IPS-18a (cell line): ENCODE measurements around the gene DPAGT1.

ENCODE experiments used
- H3K27ac ChIP-seq: one replicate; pipeline ENCODE4 v1.5.1; 2013; ENCODE audit warnings: low read length
- H3K27me3 ChIP-seq: one replicate; pipeline ENCODE4 v1.6.1; 2013; ENCODE audit warnings: mild to moderate bottlenecking, low read length; ENCODE audit not compliant: control insufficient read depth, insufficient read depth
- H3K36me3 ChIP-seq: one replicate; pipeline ENCODE4 v1.6.1; 2013; ENCODE audit warnings: low read depth, low read length; ENCODE audit not compliant: control insufficient read depth
- H3K4me1 ChIP-seq: one replicate; pipeline ENCODE4 v1.6.1; 2013; ENCODE audit warnings: low read depth, low read length; ENCODE audit not compliant: control insufficient read depth
- H3K4me3 ChIP-seq: one replicate; pipeline ENCODE4 v1.5.1; 2013; ENCODE audit warnings: low read length
- H3K9ac ChIP-seq: one replicate; pipeline ENCODE4 v1.6.1; 2013; ENCODE audit warnings: mild to moderate bottlenecking, low read length, moderate library complexity
- H3K9me3 ChIP-seq: one replicate; pipeline ENCODE4 v1.6.1; 2013; ENCODE audit warnings: low read depth, low read length; ENCODE audit not compliant: control insufficient read depth

DPAGT1 gene

GRCh38 chr11:119126675-119127268, 25.1 kb upstream of the DPAGT1 start:
- Histone ChIP-seq H3K27me3 (no peaks in the 10 kb centered on the region), H3K4me3 (no peak overlapping the region), H3K9ac (no peak overlapping the region), H3K27ac (no peak overlapping the region), H3K36me3 (peaks cover 26% of the 10 kb centered on the region), H3K9me3 (no peaks in the 10 kb centered on the region), H3K4me1 (no peaks in the 10 kb centered on the region)

GRCh38 chr11:119125821-119126220, 24.2 kb upstream of the DPAGT1 start:
- H3K4me3 ChIP-seq: no peak overlapping the region
- H3K27me3 ChIP-seq: no peaks in the 10 kb centered on the region
- H3K4me1 ChIP-seq: peaks cover 2% of the 10 kb centered on the region
- no peak overlapping the region for H3K27ac ChIP-seq
- H3K36me3 ChIP-seq: peaks cover 17% of the 10 kb centered on the region
- H3K9ac ChIP-seq: no peak overlapping the region
- no peaks in the 10 kb centered on the region for H3K9me3 ChIP-seq

GRCh38 chr11:119121811-119122124, 20.1 kb upstream of the DPAGT1 start:
- Histone ChIP-seq H3K27me3 (no peaks in the 10 kb centered on the region), H3K36me3 (peaks cover 9% of the 10 kb centered on the region), H3K9ac (peak overlapping the region; percentile 66), H3K4me3 (peak overlapping the region; percentile 94), H3K27ac (peak overlapping the region; percentile 70), H3K9me3 (no peaks in the 10 kb centered on the region), H3K4me1 (peaks cover 6% of the 10 kb centered on the region)

GRCh38 chr11:119121008-119121810, 19.6 kb upstream of the DPAGT1 start, which contains the start of gene HINFP:
HINFP (plus strand) TSS chr11:119121580; CDS start chr11:119126945, 5,365 bp downstream.
- Histone ChIP-seq H3K9ac (peak within 1 kb of the TSS; percentile 66), H3K9me3 (no peaks in the 10 kb centered on the region), H3K27me3 (no peaks in the 10 kb centered on the region), H3K4me3 (peak within 1 kb of the TSS; percentile 94), H3K27ac (peak within 1 kb of the TSS; percentile 70), H3K4me1 (peaks cover 6% of the 10 kb centered on the region), H3K36me3 (peaks cover 9% of the 10 kb centered on the region)

- peaks cover 6% of the 10 kb centered on the region for H3K4me1 ChIP-seq
- H3K27ac ChIP-seq: peak overlapping the region; percentile 63
- peaks cover 9% of the 10 kb centered on the region for H3K36me3 ChIP-seq
- H3K27me3 ChIP-seq: no peaks in the 10 kb centered on the region
- no peaks in the 10 kb centered on the region for H3K9me3 ChIP-seq
- H3K4me3 ChIP-seq: peak overlapping the region; percentile 94
- peak overlapping the region; percentile 61 for H3K9ac ChIP-seq
Measured at GRCh38 chr11:119120639-119121007, 19.0 kb upstream of the DPAGT1 start.

GRCh38 chr11:119118946-119119345, 17.3 kb upstream of the DPAGT1 start:
- H3K27ac ChIP-seq: no peak overlapping the region
- no peaks in the 10 kb centered on the region for H3K9me3 ChIP-seq
- H3K4me1 ChIP-seq: peaks cover 6% of the 10 kb centered on the region
- peaks cover 3% of the 10 kb centered on the region for H3K36me3 ChIP-seq
- H3K9ac ChIP-seq: no peak overlapping the region
- no peaks in the 10 kb centered on the region for H3K27me3 ChIP-seq
- no peak overlapping the region for H3K4me3 ChIP-seq

- Histone ChIP-seq H3K9ac (no peak overlapping the region), H3K36me3 (no peaks in the 10 kb centered on the region), H3K9me3 (no peaks in the 10 kb centered on the region), H3K27me3 (no peaks in the 10 kb centered on the region), H3K4me1 (peaks cover 6% of the 10 kb centered on the region), H3K27ac (no peak overlapping the region), H3K4me3 (no peak overlapping the region)
Measured at GRCh38 chr11:119118227-119118626, 16.6 kb upstream of the DPAGT1 start.

GRCh38 chr11:119117004-119117706, 15.5 kb upstream of the DPAGT1 start:
- H3K9ac ChIP-seq: no peak overlapping the region
- no peaks in the 10 kb centered on the region for H3K36me3 ChIP-seq
- H3K4me1 ChIP-seq: peaks cover 6% of the 10 kb centered on the region
- no peak overlapping the region for H3K4me3 ChIP-seq
- H3K27ac ChIP-seq: no peak overlapping the region
- no peaks in the 10 kb centered on the region for H3K9me3 ChIP-seq
- H3K27me3 ChIP-seq: no peaks in the 10 kb centered on the region

- Histone ChIP-seq H3K36me3 (no peaks in the 10 kb centered on the region), H3K9ac (no peak overlapping the region), H3K27ac (no peak overlapping the region)
Measured at GRCh38 chr11:119116601-119117000, 14.9 kb upstream of the DPAGT1 start.

GRCh38 chr11:119116235-119116594, 14.6 kb upstream of the DPAGT1 start:
- H3K9ac ChIP-seq: no peak overlapping the region
- H3K36me3 ChIP-seq: no peaks in the 10 kb centered on the region
- no peaks in the 10 kb centered on the region for H3K27me3 ChIP-seq
- peaks cover 6% of the 10 kb centered on the region for H3K4me1 ChIP-seq
- no peak overlapping the region for H3K27ac ChIP-seq
- H3K9me3 ChIP-seq: no peaks in the 10 kb centered on the region
- H3K4me3 ChIP-seq: no peak overlapping the region

More at GRCh38 chr11:119116601-119117000, 14.9 kb upstream of the DPAGT1 start:
- Histone ChIP-seq H3K27me3 (no peaks in the 10 kb centered on the region), H3K4me1 (peaks cover 6% of the 10 kb centered on the region), H3K9me3 (no peaks in the 10 kb centered on the region), H3K4me3 (no peak overlapping the region)

- peaks cover 3% of the 10 kb centered on the region for H3K4me1 ChIP-seq
- no peak overlapping the region for H3K9ac ChIP-seq
- no peaks in the 10 kb centered on the region for H3K9me3 ChIP-seq
- no peaks in the 10 kb centered on the region for H3K27me3 ChIP-seq
- H3K4me3 ChIP-seq: no peak overlapping the region
- no peak overlapping the region for H3K27ac ChIP-seq
- H3K36me3 ChIP-seq: no peaks in the 10 kb centered on the region
Measured at GRCh38 chr11:119115484-119116234, 14.0 kb upstream of the DPAGT1 start.
